SK-N-SH treated with all-trans-retinoic acid at 6 μM for 48 hours (cell line): ENCODE data around the gene POT1.

Experiments
- ATAC-seq: fragments of 200-7000 bp; cut with Tn5 transposase; 3 replicates; pipeline ENCODE4 v1.9.1; 2020; ENCODE audit warnings: mild to moderate bottlenecking, moderate library complexity
- ARNTL ChIP-seq: fragments of 450-650 bp; formaldehyde crosslinking; IDR thresholded peaks from 2 replicates; pipeline ENCODE4 v1.5.0; 2020; ENCODE audit warnings: low read depth, mild to moderate bottlenecking, moderate library complexity, borderline replicate concordance
- CREB5 ChIP-seq: fragments of 250-450 bp; sonication (Bioruptor Pico); IDR thresholded peaks from 2 replicates; pipeline ENCODE4 v1.5.1; 2020; ENCODE audit warnings: low read depth, mild to moderate bottlenecking, moderate library complexity
- CSDC2 ChIP-seq: fragments of 250-450 bp; sonication (Bioruptor Pico); IDR thresholded peaks from 2 replicates; pipeline ENCODE4 v1.5.0; 2020; ENCODE audit warnings: mild to moderate bottlenecking, moderate library complexity
- CSRNP3 ChIP-seq: fragments of 250-450 bp; sonication (Bioruptor Pico); IDR thresholded peaks from 2 replicates; pipeline ENCODE4 v1.5.1; 2021; ENCODE audit warnings: mild to moderate bottlenecking, moderate library complexity
- ESRRG ChIP-seq: fragments of 250-450 bp; sonication (Bioruptor Pico); IDR thresholded peaks from 2 replicates; pipeline ENCODE4 v1.6.1; 2021; ENCODE audit warnings: mild to moderate bottlenecking
- ISL1 ChIP-seq: fragments of 250-450 bp; sonication (Bioruptor Pico); IDR thresholded peaks from 2 replicates; pipeline ENCODE4 v2.1.2; 2022; ENCODE audit warnings: mild to moderate bottlenecking, moderate library complexity
- OSR1 ChIP-seq: fragments of 250-450 bp; sonication (Bioruptor Pico); IDR thresholded peaks from 2 replicates; pipeline ENCODE4 v1.8.0; 2022; ENCODE audit warnings: moderate library complexity, mild to moderate bottlenecking, inconsistent platforms
- RARB ChIP-seq: fragments of 250-450 bp; sonication (Bioruptor Pico); IDR thresholded peaks from 2 replicates; pipeline ENCODE4 v1.8.0; 2021; ENCODE audit warnings: mild to moderate bottlenecking, moderate library complexity
- SNAI2 ChIP-seq: fragments of 250-450 bp; sonication (Bioruptor Pico); IDR thresholded peaks from 2 replicates; pipeline ENCODE4 v1.5.0; 2020; ENCODE audit warnings: mild to moderate bottlenecking, moderate library complexity
- TCF4 ChIP-seq: fragments of 250-450 bp; sonication (Bioruptor Pico); IDR thresholded peaks from 2 replicates; pipeline ENCODE4 v1.8.0; 2021; ENCODE audit warnings: mild to moderate bottlenecking, moderate library complexity, borderline replicate concordance
- ZC3H10 ChIP-seq: fragments of 250-450 bp; sonication (Bioruptor Pico); IDR thresholded peaks from 2 replicates; pipeline ENCODE4 v1.5.1; 2021; ENCODE audit warnings: mild to moderate bottlenecking, moderate library complexity
- ZFP3 ChIP-seq: fragments of 250-450 bp; sonication (Bioruptor Pico); IDR thresholded peaks from 2 replicates; pipeline ENCODE4 v1.5.0; 2020; ENCODE audit warnings: mild to moderate bottlenecking, moderate library complexity
- ZFP30 ChIP-seq: fragments of 450-650 bp; formaldehyde crosslinking; IDR thresholded peaks from 2 replicates; pipeline ENCODE4 v1.5.0; 2022; ENCODE audit warnings: mild to moderate bottlenecking, moderate library complexity
- ZNF565 ChIP-seq: fragments of 450-650 bp; formaldehyde crosslinking; conservative IDR thresholded peaks from 2 replicates; pipeline ENCODE4 v1.5.0; 2020; ENCODE audit warnings: low read depth, mild to moderate bottlenecking, moderate library complexity
- ZNF70 ChIP-seq: fragments of 450-650 bp; formaldehyde crosslinking; IDR thresholded peaks from 2 replicates; pipeline ENCODE4 v1.5.0; 2020; ENCODE audit warnings: mild to moderate bottlenecking, moderate library complexity
- ZNF8 ChIP-seq: fragments of 450-650 bp; formaldehyde crosslinking; IDR thresholded peaks from 2 replicates; pipeline ENCODE4 v1.5.0; 2020; ENCODE audit warnings: mild to moderate bottlenecking, moderate library complexity
- TF ChIP-seq, protein P1 (sequence below): fragments of 250-450 bp; sonication (Bioruptor Pico); IDR thresholded peaks from 2 replicates; pipeline ENCODE4 v1.8.0; 2020; ENCODE audit warnings: mild to moderate bottlenecking, moderate library complexity, borderline replicate concordance
- TF ChIP-seq, protein P2 (sequence below): fragments of 250-450 bp; sonication (Bioruptor Pico); IDR thresholded peaks from 2 replicates; pipeline ENCODE4 v1.5.0; 2020; ENCODE audit warnings: mild to moderate bottlenecking, moderate library complexity

POT1 gene

GRCh38 chr7:124801330-124801895 lies 128.2 kb downstream of the POT1 start (continued):
- TF ChIP-seq, protein P1, sequence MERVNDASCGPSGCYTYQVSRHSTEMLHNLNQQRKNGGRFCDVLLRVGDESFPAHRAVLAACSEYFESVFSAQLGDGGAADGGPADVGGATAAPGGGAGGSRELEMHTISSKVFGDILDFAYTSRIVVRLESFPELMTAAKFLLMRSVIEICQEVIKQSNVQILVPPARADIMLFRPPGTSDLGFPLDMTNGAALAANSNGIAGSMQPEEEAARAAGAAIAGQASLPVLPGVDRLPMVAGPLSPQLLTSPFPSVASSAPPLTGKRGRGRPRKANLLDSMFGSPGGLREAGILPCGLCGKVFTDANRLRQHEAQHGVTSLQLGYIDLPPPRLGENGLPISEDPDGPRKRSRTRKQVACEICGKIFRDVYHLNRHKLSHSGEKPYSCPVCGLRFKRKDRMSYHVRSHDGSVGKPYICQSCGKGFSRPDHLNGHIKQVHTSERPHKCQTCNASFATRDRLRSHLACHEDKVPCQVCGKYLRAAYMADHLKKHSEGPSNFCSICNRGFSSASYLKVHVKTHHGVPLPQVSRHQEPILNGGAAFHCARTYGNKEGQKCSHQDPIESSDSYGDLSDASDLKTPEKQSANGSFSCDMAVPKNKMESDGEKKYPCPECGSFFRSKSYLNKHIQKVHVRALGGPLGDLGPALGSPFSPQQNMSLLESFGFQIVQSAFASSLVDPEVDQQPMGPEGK (CRISPR knock-in tag), result no peak
- TF ChIP-seq ZNF8 (CRISPR knock-in tag), result 0 out of 2 replicates have a peak, but pooled peaks have one; percentile 16
- TF ChIP-seq ZC3H10 (CRISPR knock-in tag), result no peak
- peak; percentile 39; the same call in 1 of the 2 replicates for TF ChIP-seq ZFP3 (CRISPR knock-in tag)

DNA sequence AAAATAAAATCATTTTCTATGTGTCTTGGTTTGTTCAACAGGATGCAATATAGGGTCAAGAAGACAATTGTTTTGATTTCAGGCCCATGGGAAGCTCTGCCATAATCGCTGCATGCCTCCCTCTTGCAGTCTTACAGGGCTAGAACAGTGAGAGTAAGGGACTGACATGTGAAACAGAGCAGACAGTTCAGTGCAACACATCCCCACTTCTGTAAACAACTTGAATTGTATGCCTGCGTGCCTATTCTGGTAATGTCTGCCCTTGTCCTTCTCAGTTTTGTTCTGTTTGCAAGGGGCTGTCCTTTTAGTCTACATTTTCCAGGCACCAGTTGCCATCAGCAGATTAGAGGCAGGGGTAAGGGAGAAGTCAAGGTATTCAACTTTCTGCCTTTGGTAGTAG lies 129.2 kb downstream of the POT1 start:
- TF ChIP-seq ESRRG (CRISPR knock-in tag) (no peak), ZNF70 (CRISPR knock-in tag) (peak; percentile 12; the same call in 1 of the 2 replicates), ZFP30 (CRISPR knock-in tag) (no peak), ZNF565 (CRISPR knock-in tag) (no peak), ARNTL (no peak)
- no peak for ATAC-seq

DNA sequence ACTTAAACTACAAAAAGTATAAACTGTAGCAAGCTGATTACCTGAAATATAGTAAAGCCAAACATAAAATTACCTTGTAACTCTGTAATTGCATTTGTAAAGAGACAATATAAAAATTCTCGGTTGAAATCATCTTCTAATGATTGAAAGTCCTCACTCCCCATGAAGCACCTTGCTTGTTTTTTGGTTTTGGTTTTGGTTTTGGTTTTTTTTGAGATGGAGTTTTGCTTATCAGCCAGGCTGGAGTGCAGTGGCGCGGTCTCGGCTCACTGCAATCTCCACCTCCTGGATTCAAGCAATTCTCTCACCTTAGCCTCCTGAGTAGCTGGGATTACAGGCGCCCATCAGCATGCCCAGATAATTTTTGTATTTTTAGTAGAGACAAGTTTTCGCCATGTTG lies 130.2 kb downstream of the POT1 start:
- no peak for ATAC-seq
- TF ChIP-seq, protein P2, sequence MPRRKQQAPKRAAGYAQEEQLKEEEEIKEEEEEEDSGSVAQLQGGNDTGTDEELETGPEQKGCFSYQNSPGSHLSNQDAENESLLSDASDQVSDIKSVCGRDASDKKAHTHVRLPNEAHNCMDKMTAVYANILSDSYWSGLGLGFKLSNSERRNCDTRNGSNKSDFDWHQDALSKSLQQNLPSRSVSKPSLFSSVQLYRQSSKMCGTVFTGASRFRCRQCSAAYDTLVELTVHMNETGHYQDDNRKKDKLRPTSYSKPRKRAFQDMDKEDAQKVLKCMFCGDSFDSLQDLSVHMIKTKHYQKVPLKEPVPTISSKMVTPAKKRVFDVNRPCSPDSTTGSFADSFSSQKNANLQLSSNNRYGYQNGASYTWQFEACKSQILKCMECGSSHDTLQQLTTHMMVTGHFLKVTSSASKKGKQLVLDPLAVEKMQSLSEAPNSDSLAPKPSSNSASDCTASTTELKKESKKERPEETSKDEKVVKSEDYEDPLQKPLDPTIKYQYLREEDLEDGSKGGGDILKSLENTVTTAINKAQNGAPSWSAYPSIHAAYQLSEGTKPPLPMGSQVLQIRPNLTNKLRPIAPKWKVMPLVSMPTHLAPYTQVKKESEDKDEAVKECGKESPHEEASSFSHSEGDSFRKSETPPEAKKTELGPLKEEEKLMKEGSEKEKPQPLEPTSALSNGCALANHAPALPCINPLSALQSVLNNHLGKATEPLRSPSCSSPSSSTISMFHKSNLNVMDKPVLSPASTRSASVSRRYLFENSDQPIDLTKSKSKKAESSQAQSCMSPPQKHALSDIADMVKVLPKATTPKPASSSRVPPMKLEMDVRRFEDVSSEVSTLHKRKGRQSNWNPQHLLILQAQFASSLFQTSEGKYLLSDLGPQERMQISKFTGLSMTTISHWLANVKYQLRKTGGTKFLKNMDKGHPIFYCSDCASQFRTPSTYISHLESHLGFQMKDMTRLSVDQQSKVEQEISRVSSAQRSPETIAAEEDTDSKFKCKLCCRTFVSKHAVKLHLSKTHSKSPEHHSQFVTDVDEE (CRISPR knock-in tag), result no peak
- TF ChIP-seq, protein P1 (CRISPR knock-in tag), result no peak
- TF ChIP-seq ZC3H10 (CRISPR knock-in tag), result no peak
- no peak for TF ChIP-seq RARB (CRISPR knock-in tag)
- no peak for TF ChIP-seq ISL1 (CRISPR knock-in tag)
- no peak for TF ChIP-seq SNAI2 (CRISPR knock-in tag)

GRCh38 chr7:124796771-124797170 lies 132.9 kb downstream of the POT1 start:
- no peak for ATAC-seq
- TF ChIP-seq CSRNP3 (CRISPR knock-in tag) (no peak), CSDC2 (CRISPR knock-in tag) (no peak), TCF4 (CRISPR knock-in tag) (no peak)
- TF ChIP-seq, protein P1 (CRISPR knock-in tag), result no peak

DNA sequence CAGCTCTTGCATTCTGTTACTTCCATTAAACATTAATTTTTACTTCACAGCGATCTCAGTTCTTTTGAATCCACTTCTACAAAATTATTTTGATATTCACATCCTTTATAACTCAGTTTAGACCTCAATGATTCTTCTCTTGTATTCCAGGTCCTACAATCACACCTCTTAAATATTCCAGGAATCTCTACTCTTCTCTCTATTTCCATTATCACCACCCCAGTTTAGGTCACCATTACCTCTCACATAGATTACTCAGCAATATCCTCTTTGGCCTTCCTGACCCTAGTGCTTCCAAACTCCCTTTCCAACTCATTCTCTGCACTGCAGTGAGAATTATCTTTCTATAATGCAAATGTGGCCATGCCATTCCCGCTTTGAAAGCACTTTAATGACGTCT lies 136.9 kb downstream of the POT1 start:
- no peak for TF ChIP-seq ZNF70 (CRISPR knock-in tag)
- TF ChIP-seq OSR1 (CRISPR knock-in tag), result no peak
- TF ChIP-seq, protein P1 (CRISPR knock-in tag), result no peak
- no peak for TF ChIP-seq ARNTL
- TF ChIP-seq CREB5 (CRISPR knock-in tag), result no peak
- no peak for TF ChIP-seq RARB (CRISPR knock-in tag)
- TF ChIP-seq ZNF8 (CRISPR knock-in tag), result no peak
- ATAC-seq, result no peak
